Activated T-helper 9 cell treated with anti-CD3 and anti-CD28 coated beads, Interleukin-2, amount 50 U/mL, for 16 hours (primary cell): ENCODE data around the gene LARP7.
"Not testable (repeated sequence)": the region's sequence is repeated elsewhere in the genome, so short reads cannot be mapped to it uniquely, and the experiment has no call there.

Experiments
- DNase-seq: peaks from one replicate; pipeline ENCODE4 v3.0.0-alpha.2; 2020; ENCODE audit warnings: low read depth

Gene LARP7

GRCh38 chr4:112636688-112637551 lies at the start of gene LARP7, which contains the start of gene ZGRF1:
TSS of gene LARP7 (plus strand) at chr4:112637143. CDS start at chr4:112644670, 7,527 bp downstream.
TSS of gene ZGRF1 (minus strand) at chr4:112636909. CDS start at chr4:112633176, 3,733 bp downstream.
- peak; percentile 95 for DNase-seq

- no peak for DNase-seq
These were observed 47.7 kb upstream of the LARP7 start for GRCh38 chr4:112589206-112589605.

- no peak for DNase-seq
These were observed 45.4 kb upstream of the LARP7 start for GRCh38 chr4:112591593-112591992.

DNA sequence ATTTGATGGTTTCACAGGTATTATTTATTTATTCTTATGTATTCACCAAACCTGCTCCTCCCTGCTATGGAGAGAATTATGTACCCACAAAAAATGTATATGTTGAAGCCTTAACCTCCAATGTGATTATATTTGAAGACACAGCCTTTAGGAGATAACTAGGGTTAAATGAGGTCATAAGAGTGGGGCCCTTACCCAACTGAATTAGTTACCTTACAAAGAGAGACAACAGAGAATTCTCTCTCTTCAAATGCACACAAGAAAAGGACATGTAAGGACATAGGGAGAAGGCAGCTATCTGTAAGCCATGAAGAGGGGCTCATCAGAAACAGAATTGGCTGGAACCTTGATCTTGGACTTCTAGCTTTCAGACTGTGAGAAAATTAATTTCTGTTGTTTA lies 44.2 kb upstream of the LARP7 start:
- no peak for DNase-seq

DNA sequence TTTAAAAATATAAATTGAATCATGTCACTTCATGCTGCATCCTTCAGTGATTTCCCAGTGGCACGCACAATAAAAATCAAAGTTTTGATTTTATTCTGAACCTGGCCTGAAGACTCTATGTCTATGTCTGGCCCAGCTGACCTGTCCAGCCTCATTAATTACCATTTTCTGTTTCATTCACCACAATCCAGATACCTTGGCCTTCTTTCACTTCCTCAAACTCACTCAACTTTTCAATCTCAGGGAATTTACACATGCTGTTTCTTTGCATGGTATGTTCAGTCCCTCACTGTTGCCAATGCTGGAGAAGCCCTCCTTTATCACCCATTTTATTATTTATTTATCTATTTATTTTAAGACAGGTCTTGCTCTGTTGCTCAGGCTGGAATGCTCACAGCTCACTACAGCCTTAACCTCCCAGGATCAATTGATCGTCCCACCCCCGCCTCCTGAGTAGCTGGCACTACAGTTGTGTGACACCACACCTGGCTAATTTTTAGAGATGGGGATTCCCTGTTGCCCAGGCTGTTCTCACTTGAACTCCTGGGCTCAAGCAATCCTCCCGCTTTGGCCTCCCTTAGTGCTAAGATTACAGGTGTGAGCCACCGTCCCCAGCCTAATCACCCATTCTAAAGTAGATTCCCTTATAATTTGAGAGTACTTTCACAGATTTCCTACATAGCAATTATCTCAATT lies 43.4 kb upstream of the LARP7 start:
- no peak for DNase-seq

- no peak for DNase-seq
These were observed 42.0 kb upstream of the LARP7 start for GRCh38 chr4:112594993-112595392.

- peak; percentile 3 for DNase-seq
These were observed 32.4 kb upstream of the LARP7 start for GRCh38 chr4:112604589-112604988.

DNA sequence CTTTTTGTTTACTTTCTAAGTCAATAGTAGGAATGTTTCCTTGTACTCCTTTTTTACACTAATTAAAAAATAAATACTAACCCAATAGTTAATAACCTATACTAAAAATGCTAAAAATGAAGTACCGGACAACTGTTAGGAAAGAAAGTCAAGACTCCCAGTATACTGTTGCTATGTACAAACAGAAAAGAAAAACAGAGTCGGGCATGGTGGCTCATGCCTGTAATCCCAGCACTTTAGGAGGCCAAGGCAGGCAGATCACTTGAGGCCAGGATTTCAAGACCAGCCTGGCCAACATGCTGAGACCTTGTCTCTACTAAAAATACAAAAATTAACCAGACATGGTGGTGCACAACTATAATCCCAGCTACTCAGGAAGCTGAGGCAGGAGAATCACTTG lies 24.1 kb upstream of the LARP7 start:
- not testable (repeated sequence) for DNase-seq

GRCh38 chr4:112616984-112617383 lies 20.0 kb upstream of the LARP7 start:
- DNase-seq = no peak

GRCh38 chr4:112626228-112626627 lies 10.7 kb upstream of the LARP7 start:
- no peak for DNase-seq

DNA sequence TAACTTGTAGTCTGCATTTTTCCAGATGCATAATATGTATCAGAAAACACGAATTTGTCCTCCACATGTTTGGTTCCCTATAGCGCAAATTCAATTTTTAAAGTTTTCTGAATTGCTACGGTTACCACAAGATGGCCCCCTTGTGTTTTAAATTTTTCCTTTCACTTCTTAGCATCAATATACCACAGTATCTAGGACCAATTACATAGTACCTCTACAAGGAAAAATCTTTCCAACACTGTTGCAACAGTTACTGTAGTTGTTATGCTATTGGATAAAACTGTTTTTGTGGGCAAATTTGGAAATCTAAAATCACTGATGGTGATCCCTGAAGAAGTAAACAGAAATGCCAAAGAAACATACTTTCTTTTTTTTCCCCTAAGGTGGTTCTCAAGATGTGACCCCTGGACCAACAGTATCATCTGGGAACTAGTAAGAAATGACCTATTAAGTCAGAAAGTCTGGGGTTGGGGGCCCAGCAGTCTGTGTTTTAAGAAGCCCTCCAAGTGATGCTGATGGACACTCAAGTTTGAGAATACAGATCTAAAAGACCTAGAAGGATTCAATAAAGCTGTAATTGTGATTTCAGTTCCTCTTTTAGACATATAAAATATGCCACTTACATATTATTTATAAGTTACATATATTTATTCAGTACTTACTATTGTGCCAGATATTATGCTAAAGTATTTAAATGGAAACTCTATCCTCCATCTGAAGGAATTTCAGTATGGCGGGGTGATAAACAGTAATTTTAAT lies 3.3 kb upstream of the LARP7 start:
- no peak for DNase-seq

DNA sequence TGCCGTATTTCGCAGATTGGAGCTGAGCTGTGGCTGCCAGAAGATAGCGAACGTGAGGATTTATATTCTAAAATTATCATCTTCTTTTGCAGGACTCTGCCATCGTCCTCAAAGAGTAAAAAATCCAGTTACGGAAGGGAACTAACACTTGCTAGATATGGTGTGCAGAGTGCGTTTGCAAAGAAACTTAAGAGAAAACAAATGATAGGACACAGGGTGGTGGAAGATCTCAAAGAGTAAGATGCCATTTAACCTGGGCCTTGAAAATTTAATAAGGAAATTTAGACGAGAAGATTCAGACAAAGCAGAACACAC lies 566 bp downstream of the LARP7 start:
- no peak for DNase-seq

GRCh38 chr4:112642526-112642925 lies 5.6 kb downstream of the LARP7 start:
- DNase-seq = no peak

GRCh38 chr4:112644595-112645535 lies 7.9 kb downstream of the LARP7 start:
- not testable (repeated sequence) for DNase-seq

- no peak for DNase-seq
These were observed 8.8 kb downstream of the LARP7 start for GRCh38 chr4:112645541-112646329.

DNA sequence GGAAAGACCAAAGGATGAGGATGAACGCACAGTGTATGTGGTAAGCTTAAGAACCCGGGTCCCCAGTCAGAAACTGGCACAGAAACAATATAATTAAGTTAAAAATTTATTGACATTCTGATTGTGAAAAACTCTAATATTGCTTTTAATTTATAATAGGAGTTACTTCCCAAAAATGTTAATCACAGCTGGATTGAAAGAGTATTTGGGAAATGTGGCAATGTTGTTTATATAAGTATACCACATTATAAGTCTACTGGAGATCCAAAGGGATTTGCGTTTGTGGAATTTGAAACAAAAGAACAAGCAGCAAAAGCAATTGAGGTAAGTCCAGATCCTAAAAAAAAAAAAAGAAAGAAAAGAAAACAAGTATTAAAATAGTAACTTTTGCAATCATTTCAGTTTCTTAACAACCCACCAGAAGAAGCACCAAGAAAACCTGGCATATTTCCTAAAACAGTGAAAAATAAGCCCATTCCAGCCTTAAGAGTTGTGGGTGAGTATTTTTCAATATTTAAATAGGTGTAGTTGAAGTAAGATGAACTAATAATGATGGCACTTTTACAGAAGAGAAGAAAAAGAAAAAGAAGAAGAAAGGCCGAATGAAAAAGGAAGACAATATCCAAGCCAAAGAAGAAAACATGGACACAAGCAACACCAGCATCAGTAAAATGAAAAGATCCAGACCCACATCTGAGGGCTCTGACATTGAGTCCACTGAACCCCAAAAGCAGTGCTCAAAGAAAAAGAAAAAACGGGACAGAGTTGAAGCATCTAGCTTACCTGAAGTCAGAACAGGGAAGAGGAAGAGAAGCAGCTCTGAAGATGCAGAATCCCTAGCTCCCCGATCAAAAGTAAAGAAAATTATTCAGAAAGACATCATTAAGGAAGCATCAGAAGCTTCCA lies 9.9 kb downstream of the LARP7 start:
- no peak for DNase-seq

DNA sequence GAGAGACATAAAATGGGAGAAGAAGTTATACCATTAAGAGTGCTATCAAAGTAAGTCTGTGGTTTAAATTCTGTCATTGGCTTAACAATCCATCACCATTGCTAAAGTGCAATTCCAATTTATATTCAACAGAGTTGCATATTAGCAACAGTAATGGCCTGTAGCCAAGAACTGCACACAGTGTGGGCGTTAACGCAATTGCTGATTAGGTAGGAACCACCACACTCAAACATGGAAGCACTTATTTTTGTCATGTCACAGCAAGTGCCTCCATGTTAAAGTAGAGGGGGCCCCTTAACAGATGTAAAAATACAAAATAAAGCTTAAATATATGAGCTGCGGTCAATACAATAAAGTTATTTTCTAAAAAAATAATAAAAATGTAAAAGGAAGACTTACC lies 10.8 kb downstream of the LARP7 start:
- DNase-seq = no peak

DNA sequence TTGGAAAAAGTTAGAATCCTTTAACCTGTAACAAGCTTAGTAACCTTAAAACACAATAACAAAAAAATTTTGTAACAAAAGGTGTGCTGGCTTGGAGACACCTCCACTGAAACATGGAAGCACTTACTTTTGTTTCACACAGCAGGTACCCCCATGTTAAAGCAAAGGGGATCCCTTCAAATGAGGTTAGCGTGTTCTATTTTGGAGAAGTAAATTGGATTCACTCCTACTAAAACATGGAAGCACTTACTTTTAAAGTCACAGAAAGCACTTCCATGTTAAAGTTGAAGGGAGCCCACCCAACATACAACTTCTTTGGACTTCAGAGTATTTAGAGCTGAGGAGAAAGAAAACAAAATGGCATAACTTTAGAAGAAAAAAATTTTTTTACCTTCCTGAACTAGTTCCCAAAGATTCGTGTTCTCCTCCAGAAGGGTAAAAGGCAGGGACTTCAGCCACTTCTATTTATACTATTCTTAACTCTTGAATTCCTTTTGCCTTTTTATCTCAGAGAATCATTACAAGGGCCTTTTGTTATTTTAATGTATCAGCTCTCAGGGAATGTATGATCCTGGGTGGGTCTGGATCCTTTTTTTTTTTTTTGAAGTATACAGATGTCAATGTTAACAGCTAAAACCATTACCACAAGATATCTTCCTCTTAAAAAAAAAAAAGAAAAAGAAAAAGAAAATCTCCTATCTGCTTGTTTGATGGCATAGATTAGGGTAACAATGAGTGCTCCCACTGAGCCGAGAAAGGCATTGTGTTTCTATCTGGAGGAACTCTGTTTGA lies 11.5 kb downstream of the LARP7 start:
- no peak for DNase-seq

- DNase-seq = no peak
These were observed 12.1 kb downstream of the LARP7 start for GRCh38 chr4:112649055-112649408.
